Liver (tissue), 9 donors: ENCODE results near the gene ACTRT2. TPM values are rescaled to one million over a fixed set of nuclear protein-coding genes. Genes with fewer than 3 reads are reported as not detected.

ENCODE experiments used
- DNase-seq: peaks from one replicate; pipeline ENCODE4 v3.0.0-alpha.2; 2017; ENCODE audit warnings: low spot score
- H3K27ac ChIP-seq, 2 donors: one replicate each; pipeline ENCODE4 v1.7.0; 2013; ENCODE audit warnings: inconsistent platforms in 2 of 2, low read length in 2 of 2, control low read depth in 1 of 2, low read depth in 1 of 2, mild to moderate bottlenecking in 1 of 2
- H3K27me3 ChIP-seq, 4 donors: one replicate each; pipeline versions ENCODE4 v1.6.1 to v1.7.0; 2013; ENCODE audit warnings: low read length in 3 of 4, inconsistent platforms in 1 of 4, mild to moderate bottlenecking in 1 of 4, moderate library complexity in 1 of 4; ENCODE audit not compliant: control insufficient read depth in 4 of 4, insufficient read depth in 4 of 4
- H3K36me3 ChIP-seq, 4 donors: one replicate each; pipeline versions ENCODE4 v1.6.1 to v1.7.0; 2013; ENCODE audit warnings: low read length in 3 of 4, mild to moderate bottlenecking in 3 of 4, low read depth in 1 of 4, moderate library complexity in 1 of 4; ENCODE audit not compliant: control insufficient read depth in 4 of 4, insufficient read depth in 3 of 4
- H3K4me1 ChIP-seq, 4 donors: one replicate each; pipeline versions ENCODE4 v1.6.1 to v1.7.0; 2013; ENCODE audit warnings: low read length in 3 of 4, mild to moderate bottlenecking in 3 of 4, moderate library complexity in 1 of 4; ENCODE audit not compliant: control insufficient read depth in 4 of 4, insufficient read depth in 4 of 4
- H3K4me3 ChIP-seq, 3 donors: one replicate each; pipeline versions ENCODE4 v1.6.1 to v1.7.0; 2013; ENCODE audit warnings: low read length in 3 of 3, control low read depth in 1 of 3, low read depth in 1 of 3, mild to moderate bottlenecking in 1 of 3
- H3K9ac ChIP-seq, 2 donors: one replicate each; pipeline ENCODE4 v1.7.0; 2013; ENCODE audit warnings: low read length in 2 of 2, mild to moderate bottlenecking in 2 of 2, moderate library complexity in 2 of 2, control low read depth in 1 of 2, low read depth in 1 of 2
- H3K9me3 ChIP-seq, 4 donors: one replicate each; pipeline versions ENCODE4 v1.6.1 to v1.7.0; 2013; ENCODE audit warnings: low read length in 3 of 4; ENCODE audit not compliant: control insufficient read depth in 4 of 4
- ATF3 ChIP-seq: IDR thresholded peaks from 2 replicates; pipeline ENCODE4 v1.6.1; 2016; ENCODE audit warnings: antibody characterized with exemption
- CTCF ChIP-seq: fragments of 150-350 bp; IDR thresholded peaks from 2 replicates; pipeline ENCODE4 v1.5.1; 2017; ENCODE audit warnings: improper control_type of control experiment, low read depth, low read length; ENCODE audit not compliant: missing input control
- FOXA2 ChIP-seq: IDR thresholded peaks from 2 replicates; pipeline ENCODE4 v1.6.1; 2016; ENCODE audit warnings: antibody characterized with exemption
- GABPA ChIP-seq, 2 donors: IDR thresholded peaks in 1 of 2; conservative IDR thresholded peaks in 1 of 2; 2 replicates each; pipeline ENCODE4 v1.6.1; 2016; ENCODE audit warnings: antibody characterized with exemption in 2 of 2, mild to moderate bottlenecking in 1 of 2, moderate library complexity in 1 of 2
- JUND ChIP-seq, 2 donors: IDR thresholded peaks; 2 replicates each; pipeline ENCODE4 v1.6.1; 2016; ENCODE audit warnings: antibody characterized with exemption in 2 of 2
- RAD21 ChIP-seq, 2 donors: IDR thresholded peaks; 2 replicates each; pipeline ENCODE4 v1.6.1; 2016; ENCODE audit warnings: antibody characterized with exemption in 2 of 2, mild to moderate bottlenecking in 2 of 2
- REST ChIP-seq: IDR thresholded peaks from 2 replicates; pipeline ENCODE4 v1.6.1; 2016; ENCODE audit warnings: antibody characterized with exemption, mild to moderate bottlenecking
- RXRA ChIP-seq, 2 donors: IDR thresholded peaks; 2 replicates each; pipeline ENCODE4 v1.6.1; 2017 to 2018; ENCODE audit warnings: antibody characterized with exemption in 2 of 2, mild to moderate bottlenecking in 1 of 2
- TAF1 ChIP-seq: conservative IDR thresholded peaks from 2 replicates; pipeline ENCODE4 v1.6.1; 2016; ENCODE audit warnings: antibody characterized with exemption, mild to moderate bottlenecking
- YY1 ChIP-seq: IDR thresholded peaks from 2 replicates; pipeline ENCODE4 v1.6.1; 2016; ENCODE audit warnings: antibody characterized with exemption, mild to moderate bottlenecking
- ZBTB33 ChIP-seq: IDR thresholded peaks from 2 replicates; pipeline ENCODE4 v1.6.1; 2016; ENCODE audit warnings: antibody characterized with exemption
- WGBS: extraction: QIAGEN DNeasy Blood & Tissue Kit; methylation state at CpG from one replicate; pipeline ENCODE4 v1.1.7; 2013; 5-methylcytosine and 5-hydroxymethylcytosine counted together
- polyA plus RNA-seq, 2 donors: library from polyadenylated mRNA; stranded (reverse) in 1 of 2; unstranded in 1 of 2; fragments of 200-250 nt in 1 of 2; fragments of >200 nt in 1 of 2; fragmentation: Nextera tagmentation in 1 of 2; extraction: Ambion mirVana in 1 of 2; gene quantifications; one replicate each; pipeline versions ENCODE4 v1.2.1 to v1.2.3, GENCODE V29; 2013 to 2015
- total RNA-seq, 2 donors: library from RNA; depleted of rRNA; stranded (reverse); fragments of >200 nt; gene quantifications; one replicate each; pipeline ENCODE4 v1.2.3, GENCODE V29; 2014
- donor health status: healthy.
- donor health status: healthy.
- donor health status: healthy.
- donor health status: healthy.
- donor health status: healthy.

ACTRT2 gene
- total and polyA plus RNA-seq, 4 donors: not detected

GRCh38 chr1:3019007-3019515 is 2.2 kb upstream of the ACTRT2 start:
- Histone ChIP-seq H3K36me3 (no peaks in the 10 kb centered on the region), H3K27me3 (peaks cover 0 to 3% (median 0%) of the 10 kb centered on the region in 4 donors), H3K4me3 (no peak overlapping the region), H3K27ac (no peak overlapping the region), H3K4me1 (no peaks in the 10 kb centered on the region), H3K9ac (no peak overlapping the region), H3K9me3 (no peaks in the 10 kb centered on the region)
- DNase-seq: no peak
- WGBS: 84% methylated on average over 11 of the region's 11 CpGs
- no peak for TF ChIP-seq RXRA (IDR thresholded peaks at IDR 0.05)
- TF ChIP-seq TAF1: no peak
- TF ChIP-seq REST: no peak
- no peak for TF ChIP-seq YY1
- TF ChIP-seq JUND (IDR thresholded peaks at IDR 0.05): no peak
- no peak for TF ChIP-seq FOXA2
- no peak for TF ChIP-seq GABPA (IDR thresholded peaks at IDR 0.05 in 1 of 2, conservative IDR thresholded peaks at IDR 0.05 in 1 of 2)
- TF ChIP-seq CTCF: no peak
- TF ChIP-seq ATF3: no peak

- TF ChIP-seq RAD21 (IDR thresholded peaks at IDR 0.05) (no peak), ZBTB33 (no peak)
- H3K9ac ChIP-seq: no peak overlapping the region
- no peaks in the 10 kb centered on the region for H3K4me1 ChIP-seq
- no peak overlapping the region for H3K27ac ChIP-seq
- H3K9me3 ChIP-seq: no peaks in the 10 kb centered on the region
- DNase-seq: no peak
- peaks cover 0 to 3% (median 0%) of the 10 kb centered on the region in 4 donors for H3K27me3 ChIP-seq
- H3K4me3 ChIP-seq: no peak overlapping the region
- WGBS: 84% methylated on average over 24 of the region's 24 CpGs
- H3K36me3 ChIP-seq: no peaks in the 10 kb centered on the region
These were observed 1.7 kb upstream of the ACTRT2 start for GRCh38 chr1:3019516-3020051.
